Activated CD8-positive, alpha-beta T cell treated with anti-CD3 and anti-CD28 coated beads for 36 hours (primary cell): ENCODE measurements around the gene DNAJC28. TPM values are rescaled to one million over a fixed set of nuclear protein-coding genes. Genes with fewer than 3 reads are reported as not detected.
A peak's percentile ranks its signal among the peaks of the same experiment; 100 is the strongest.

Source experiments
- ATAC-seq: fragments of 200-7000 bp; cut with Tn5 transposase; one replicate; pipeline ENCODE4 v1.10.0; 2021; ENCODE audit warnings: mild to moderate bottlenecking, moderate library complexity
- CTCF ChIA-PET: fragments of 350-600 bp; sonication (Branson Sonifier 250); formaldehyde crosslinking; loops from one replicate; lab custom pipeline; 2021; ENCODE audit warnings: antibody characterized with exemption; lab: Charles Lee
- POLR2A ChIA-PET: fragments of 350-600 bp; sonication (Branson Sonifier 250); formaldehyde crosslinking; loops from one replicate; lab custom pipeline; 2021; ENCODE audit warnings: antibody characterized with exemption; lab: Charles Lee
- DNase-seq: peaks from one replicate; pipeline ENCODE4 v3.0.0-alpha.2; 2020
- H3K27ac Mint-ChIP-seq: one replicate; pipeline ENCODE4 v1.8.0; 2021; ENCODE audit warnings: mild to moderate bottlenecking, mixed read lengths
- H3K27me3 Mint-ChIP-seq: one replicate; pipeline ENCODE4 v1.8.0; 2021; ENCODE audit warnings: mixed read lengths
- H3K36me3 Mint-ChIP-seq: one replicate; pipeline ENCODE4 v1.8.0; 2021; ENCODE audit warnings: low read depth, mixed read lengths
- H3K4me1 Mint-ChIP-seq: one replicate; pipeline ENCODE4 v1.8.0; 2021; ENCODE audit warnings: low read depth, mixed read lengths
- H3K4me3 Mint-ChIP-seq: one replicate; pipeline ENCODE4 v1.8.0; 2021; ENCODE audit warnings: mild to moderate bottlenecking, moderate library complexity, mixed read lengths
- H3K9me3 Mint-ChIP-seq: one replicate; pipeline ENCODE4 v1.8.0; 2021; ENCODE audit warnings: mixed read lengths
- CTCF ChIP-seq: fragments of 200-600 bp; IDR thresholded peaks from one replicate; pipeline ENCODE4 v1.8.0; 2022; ENCODE audit warnings: antibody characterized with exemption, mild to moderate bottlenecking
- intact Hi-C: fragments of 100-400 bp; cut with micrococcal nuclease; formaldehyde crosslinking; loops from one replicate; pipeline ENCODE4 v1.10.0; 2022
- total RNA-seq, 2 experiments: library from RNA; stranded (reverse); gene quantifications; one replicate each; pipeline ENCODE4 v1.2.3, GENCODE V29; 2021

The DNAJC28 gene
- total RNA-seq, 2 experiments from 2014 or later, result 0.22 to 0.56 TPM

- no peak for TF ChIP-seq CTCF
- no peak for DNase-seq
- intact Hi-C loops, result no loop called here
- ATAC-seq, result no peak
- H3K4me1 Mint-ChIP-seq, result peaks cover 9% of the 10 kb centered on the region
- H3K27me3 Mint-ChIP-seq, result no peaks in the 10 kb centered on the region
- CTCF ChIA-PET, result no interaction called here
- H3K36me3 Mint-ChIP-seq, result peaks cover 53% of the 10 kb centered on the region
- POLR2A ChIA-PET, result interaction anchor here (0.6 kb wide), 1 partner anchor 67 kb away, joined by 3 read pairs; no protein-coding TSS in a partner anchor
- H3K4me3 Mint-ChIP-seq, result no peak overlapping the region
- no peaks in the 10 kb centered on the region for H3K9me3 Mint-ChIP-seq
- no peak overlapping the region for H3K27ac Mint-ChIP-seq
These were observed 27.4 kb upstream of the DNAJC28 start for GRCh38 chr21:33518899-33519298.

GRCh38 chr21:33514229-33514628 is 22.7 kb upstream of the DNAJC28 start:
- H3K4me1 Mint-ChIP-seq, result peaks cover 9% of the 10 kb centered on the region
- DNase-seq (no peak), ATAC-seq (no peak)
- ChIA-PET CTCF (interaction anchor here (1.5 kb wide), 1 partner anchor 92 kb away, joined by 4 read pairs; no protein-coding TSS in a partner anchor), POLR2A (interaction anchor here (1.1 to 1.8 kb wide), 3 partner anchors 9 to 34 kb away, joined by 3 to 8 read pairs (median 3); partner anchors contain the start of gene TMEM50B)
- H3K4me3 Mint-ChIP-seq, result no peak overlapping the region
- H3K36me3 Mint-ChIP-seq, result peaks cover 69% of the 10 kb centered on the region
- TF ChIP-seq CTCF, result no peak
- H3K27me3 Mint-ChIP-seq, result no peaks in the 10 kb centered on the region
- H3K27ac Mint-ChIP-seq, result peak overlapping the region; percentile 51
- H3K9me3 Mint-ChIP-seq, result no peaks in the 10 kb centered on the region
- intact Hi-C loops, result no loop called here

- H3K4me1 Mint-ChIP-seq, result peaks cover 9% of the 10 kb centered on the region
- POLR2A ChIA-PET, result interaction anchor here (0.9 to 1.5 kb wide), 2 partner anchors 12 to 13 kb away, joined by 3 read pairs; no protein-coding TSS in a partner anchor
- ATAC-seq, result no peak
- no peak for DNase-seq
- no peaks in the 10 kb centered on the region for H3K9me3 Mint-ChIP-seq
- intact Hi-C loops, result no loop called here
- H3K36me3 Mint-ChIP-seq, result peaks cover 73% of the 10 kb centered on the region
- no peaks in the 10 kb centered on the region for H3K27me3 Mint-ChIP-seq
- no peak for TF ChIP-seq CTCF
- H3K4me3 Mint-ChIP-seq, result no peak overlapping the region
- CTCF ChIA-PET, result interaction anchor here (2.0 kb wide), 1 partner anchor 59 kb away, joined by 5 read pairs; no protein-coding TSS in a partner anchor
- no peak overlapping the region for H3K27ac Mint-ChIP-seq
These were observed 21.0 kb upstream of the DNAJC28 start for GRCh38 chr21:33512481-33512880.

GRCh38 chr21:33511639-33512038 is 20.1 kb upstream of the DNAJC28 start:
- ChIA-PET POLR2A (interaction anchor here (0.9 to 1.6 kb wide), 3 partner anchors 12 to 14 kb away, joined by 3 read pairs; no protein-coding TSS in a partner anchor), CTCF (interaction anchor here (2.0 kb wide), 1 partner anchor 60 kb away, joined by 5 read pairs; no protein-coding TSS in a partner anchor)
- no peak overlapping the region for H3K4me3 Mint-ChIP-seq

More at GRCh38 chr21:33511639-33512038, 20.1 kb upstream of the DNAJC28 start:
- Mint-ChIP-seq H3K4me1 (peaks cover 9% of the 10 kb centered on the region), H3K27me3 (no peaks in the 10 kb centered on the region), H3K9me3 (peaks cover 3% of the 10 kb centered on the region), H3K27ac (no peak overlapping the region), H3K36me3 (peaks cover 73% of the 10 kb centered on the region)
- DNase-seq (no peak), ATAC-seq (no peak)
- intact Hi-C loops, result no loop called here
- TF ChIP-seq CTCF, result no peak
